Colonic mucosa (tissue), 4 donors: ENCODE results near the gene ZNF792. TPM values are rescaled to one million over a fixed set of nuclear protein-coding genes. Genes with fewer than 3 reads are reported as not detected.
"Not testable (repeated sequence)": the region's sequence is repeated elsewhere in the genome, so short reads cannot be mapped to it uniquely, and the experiment has no call there.

ENCODE experiments used
- DNase-seq: peaks from one replicate; pipeline ENCODE4 v3.0.0-alpha.2; 2020
- H3K27ac ChIP-seq: fragments of 200-600 bp; one replicate; pipeline ENCODE4 v1.8.0; 2021
- H3K27me3 ChIP-seq: fragments of 200-600 bp; one replicate; pipeline ENCODE4 v1.8.0; 2021
- H3K36me3 ChIP-seq: fragments of 200-600 bp; one replicate; pipeline ENCODE4 v1.8.0; 2021
- H3K4me1 ChIP-seq: fragments of 200-600 bp; one replicate; pipeline ENCODE4 v1.8.0; 2021; ENCODE audit warnings: mild to moderate bottlenecking
- H3K4me3 ChIP-seq: fragments of 200-600 bp; one replicate; pipeline ENCODE4 v1.8.0; 2021
- H3K9ac ChIP-seq, 2 donors: one replicate each; pipeline ENCODE4 v1.7.0; 2013; ENCODE audit warnings: control low read depth in 2 of 2, low read depth in 2 of 2, low read length in 2 of 2
- H3K9me3 ChIP-seq: fragments of 200-600 bp; one replicate; pipeline ENCODE4 v1.8.0; 2021
- CTCF ChIP-seq: fragments of 200-600 bp; IDR thresholded peaks from one replicate; pipeline ENCODE4 v1.8.0; 2022; ENCODE audit warnings: antibody characterized with exemption, mild to moderate bottlenecking
- intact Hi-C: fragments of 100-400 bp; cut with DNase I; formaldehyde crosslinking; loops from one replicate; pipeline ENCODE4 v1.14.1; 2022
- total RNA-seq, 2 donors: library from RNA; stranded (reverse); fragmentation: NEBNext Ultra II Directional in 1 of 2; extraction: Animal tissue kit (Norgen Biotek cat#: 25700) in 1 of 2; gene quantifications; one replicate each; pipeline ENCODE4 v1.2.1, GENCODE V29; 2021
- donor health status: healthy.
- donor health status: DM: no; HTN: no; CAD: no.
- donor health status: DM: no; HTN: no; CAD: no.

ZNF792 gene
- total RNA-seq, 2 donors from 2014 or later = 6.7 to 8.1 TPM

DNA sequence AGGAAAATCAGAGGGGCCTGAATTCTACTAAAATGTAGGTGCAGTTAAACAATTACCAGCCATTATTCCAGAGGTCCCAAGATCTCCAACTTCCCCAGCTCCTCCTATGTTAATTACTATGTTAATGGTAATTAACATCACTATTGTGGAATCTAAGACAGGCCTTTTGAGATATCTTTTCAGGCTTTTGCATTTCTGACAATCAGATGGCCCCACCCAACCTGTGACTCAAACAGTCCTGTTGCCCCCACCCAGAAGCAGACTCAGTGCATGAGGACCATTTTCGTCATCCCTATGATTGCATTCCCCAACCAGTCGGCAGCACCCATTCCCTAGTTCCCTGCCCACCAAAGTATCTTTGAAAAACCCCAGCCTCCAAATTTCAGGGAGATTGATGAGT is 45.8 kb downstream of the ZNF792 start:
- Histone ChIP-seq H3K36me3 (no peaks in the 10 kb centered on the region), H3K4me1 (no peaks in the 10 kb centered on the region), H3K27ac (no peak overlapping the region), H3K9ac (no peak overlapping the region), H3K4me3 (no peak overlapping the region), H3K27me3 (no peaks in the 10 kb centered on the region), H3K9me3 (no peaks in the 10 kb centered on the region)
- DNase-seq = no peak
- intact Hi-C loops = no loop called here
- TF ChIP-seq CTCF = no peak

GRCh38 chr19:34917144-34917543 is 46.9 kb downstream of the ZNF792 start:
- H3K36me3 ChIP-seq, H3K9me3 ChIP-seq, H3K9ac ChIP-seq, H3K27ac ChIP-seq, DNase-seq, H3K4me3 ChIP-seq, H3K27me3 ChIP-seq, intact Hi-C loops, H3K4me1 ChIP-seq: not testable (repeated sequence)

GRCh38 chr19:34910770-34911169 is 53.3 kb downstream of the ZNF792 start:
- no peak for TF ChIP-seq CTCF
- H3K9me3 ChIP-seq = no peaks in the 10 kb centered on the region
- H3K27me3 ChIP-seq = no peaks in the 10 kb centered on the region
- H3K4me1 ChIP-seq = no peaks in the 10 kb centered on the region
- no peak overlapping the region for H3K9ac ChIP-seq
- no peak for DNase-seq
- H3K36me3 ChIP-seq = no peaks in the 10 kb centered on the region
- no peak overlapping the region for H3K4me3 ChIP-seq
- intact Hi-C loops = no loop called here
- no peak overlapping the region for H3K27ac ChIP-seq

Other genes with a start within 250 kb of the ZNF792 start
- gene ZNF181, start 230.0 kb downstream of the ZNF792 start, total RNA-seq = 1 to 10 TPM; 6.2 to 7.2 TPM
- gene ZNF599, start 191.0 kb downstream of the ZNF792 start, total RNA-seq = 1 to 10 TPM; 3.0 to 3.5 TPM
- 1 to 10 TPM; 1.3 to 2.1 TPM for gene ZNF30, start 37.3 kb downstream of the ZNF792 start, total RNA-seq
- gene GRAMD1A, start 36.1 kb upstream of the ZNF792 start, total RNA-seq = 10 to 100 TPM; 26.3 to 31.0 TPM
- 1 to 10 TPM; 1.8 to 2.1 TPM for gene SCN1B, start 66.2 kb upstream of the ZNF792 start, total RNA-seq
- 1 to 10 TPM in 1 of 2 donors, under 1 TPM in 1; 0.27 to 1.0 TPM for gene HPN, start 77.5 kb upstream of the ZNF792 start, total RNA-seq
- gene FXYD3, start 151.6 kb upstream of the ZNF792 start, total RNA-seq = 1,000 to 10,000 TPM; 1,386 to 2,836 TPM
- gene LGI4, start 170.8 kb upstream of the ZNF792 start, total RNA-seq = 10 to 100 TPM in 1 of 2 donors, 1 to 10 TPM in 1; 5.8 to 10.2 TPM
- gene FXYD1, start 174.6 kb upstream of the ZNF792 start, total RNA-seq = 10 to 100 TPM in 1 of 2 donors, 1 to 10 TPM in 1; 8.8 to 15.1 TPM
- under 1 TPM; 0.47 to 0.61 TPM for gene FXYD7, start 179.0 kb upstream of the ZNF792 start, total RNA-seq
- 10 to 100 TPM; 20.3 to 23.6 TPM for gene FXYD5, start 190.5 kb upstream of the ZNF792 start, total RNA-seq